ENCODE results near the gene CLCN2. TPM values are rescaled to one million over a fixed set of nuclear protein-coding genes. Genes with fewer than 3 reads are reported as not detected.

Gene CLCN2
- total RNA-seq, 4 donors from 2014 or later: 1.7 to 6.0 (median 4.0) TPM

- no peak overlapping the region for H3K4me3 ChIP-seq (ENCODE audit: low read depth, poor library complexity, severe bottlenecking)
- WGBS, 2 donors: 86 to 91% methylated on average over 13 of the region's 13 CpGs
- no peak for TF ChIP-seq CTCF (IDR thresholded peaks at IDR 0.05)
- no peak for TF ChIP-seq POLR2A (IDR thresholded peaks at IDR 0.05)
- DNase-seq (ENCODE audit: low spot score in 2 of 2): no peak
- intact Hi-C loops (cut with DNase I; ENCODE audit: low total_unique reads): loop anchor here (5.0 kb wide), 1 partner anchor 1583 kb away; no protein-coding TSS in a partner anchor
Measured at GRCh38 chr3:184325269-184325668, 36.1 kb downstream of the CLCN2 start.

DNA sequence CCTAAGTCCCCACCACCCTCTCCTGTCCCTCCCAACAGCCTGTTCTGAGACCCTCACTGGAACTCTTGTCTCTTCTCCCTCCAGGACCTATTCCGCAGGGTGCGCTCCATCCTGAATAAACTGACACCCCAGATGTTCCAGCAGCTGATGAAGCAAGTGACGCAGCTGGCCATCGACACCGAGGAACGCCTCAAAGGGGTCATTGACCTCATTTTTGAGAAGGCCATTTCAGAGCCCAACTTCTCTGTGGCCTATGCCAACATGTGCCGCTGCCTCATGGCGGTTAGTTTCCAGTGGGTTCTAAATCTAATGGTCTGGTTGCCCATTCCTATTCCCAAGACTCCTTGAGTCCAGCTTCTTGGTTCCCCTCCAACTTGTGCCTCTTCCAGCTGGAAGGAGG, 37.7 kb downstream of the CLCN2 start:
- 86 to 92% methylated on average over 8 of the region's 8 CpGs for WGBS, 2 donors
- intact Hi-C loops (cut with DNase I; ENCODE audit: low total_unique reads): no loop called here
- no peak overlapping the region for H3K4me3 ChIP-seq (ENCODE audit: low read depth, poor library complexity, severe bottlenecking)
- no peak for DNase-seq (ENCODE audit: low spot score in 2 of 2)
- no peak for TF ChIP-seq POLR2A (IDR thresholded peaks at IDR 0.05)
- TF ChIP-seq CTCF (IDR thresholded peaks at IDR 0.05): no peak

GRCh38 chr3:184322731-184323487, 38.5 kb downstream of the CLCN2 start:
- no peak for TF ChIP-seq POLR2A (IDR thresholded peaks at IDR 0.05)
- no peak for TF ChIP-seq CTCF (IDR thresholded peaks at IDR 0.05)
- WGBS, 2 donors: 82% methylated on average over 20 of the region's 20 CpGs
- H3K4me3 ChIP-seq (ENCODE audit: low read depth, poor library complexity, severe bottlenecking): no peak overlapping the region
- peak in 1 of 2 donors; percentile 48 for DNase-seq (ENCODE audit: low spot score in 2 of 2)
- intact Hi-C loops (cut with DNase I; ENCODE audit: low total_unique reads): no loop called here

DNA sequence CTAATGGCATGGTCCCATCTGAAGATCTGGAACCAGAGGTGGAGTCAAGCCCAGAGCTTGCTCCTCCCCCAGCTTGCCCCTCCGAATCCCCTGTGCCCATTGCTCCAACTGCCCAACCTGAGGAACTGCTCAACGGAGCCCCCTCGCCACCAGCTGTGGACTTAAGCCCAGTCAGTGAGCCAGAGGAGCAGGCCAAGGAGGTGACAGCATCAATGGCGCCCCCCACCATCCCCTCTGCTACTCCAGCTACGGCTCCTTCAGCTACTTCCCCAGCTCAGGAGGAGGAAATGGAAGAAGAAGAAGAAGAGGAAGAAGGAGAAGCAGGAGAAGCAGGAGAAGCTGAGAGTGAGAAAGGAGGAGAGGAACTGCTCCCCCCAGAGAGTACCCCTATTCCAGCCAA, 39.7 kb downstream of the CLCN2 start:
- no peak for DNase-seq (ENCODE audit: low spot score in 2 of 2)
- TF ChIP-seq POLR2A (IDR thresholded peaks at IDR 0.05): no peak
- TF ChIP-seq CTCF (IDR thresholded peaks at IDR 0.05): no peak
- intact Hi-C loops (cut with DNase I; ENCODE audit: low total_unique reads): no loop called here
- 77 to 84% methylated on average over 5 of the region's 5 CpGs for WGBS, 2 donors
- H3K4me3 ChIP-seq (ENCODE audit: low read depth, poor library complexity, severe bottlenecking): no peak overlapping the region

DNA sequence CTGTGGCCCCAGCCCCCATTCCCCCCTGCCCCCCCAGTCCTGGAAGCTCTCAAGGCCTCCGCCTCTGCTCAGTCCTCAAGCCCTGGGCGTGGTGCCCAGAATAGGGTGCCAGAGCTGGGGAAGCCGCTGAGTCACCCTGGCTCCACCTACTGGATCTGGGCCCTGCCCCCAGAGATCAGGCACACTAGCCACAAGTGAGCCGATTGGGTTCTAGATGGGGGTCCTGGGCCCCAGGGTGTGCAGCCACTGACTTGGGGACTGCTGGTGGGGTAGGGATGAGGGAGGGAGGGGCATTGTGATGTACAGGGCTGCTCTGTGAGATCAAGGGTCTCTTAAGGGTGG, 41.3 kb downstream of the CLCN2 start:
- peak; percentile 96 to 99 for DNase-seq (ENCODE audit: low spot score in 2 of 2)
- intact Hi-C loops (cut with DNase I; ENCODE audit: low total_unique reads): no loop called here
- 0% methylated on average over 1 to 3 of the region's 4 CpGs for whole genome bisulfite sequencing, 2 donors
- H3K4me3 ChIP-seq (ENCODE audit: low read depth, poor library complexity, severe bottlenecking): no peak overlapping the region
- TF ChIP-seq POLR2A (IDR thresholded peaks at IDR 0.05) (no peak), CTCF (IDR thresholded peaks at IDR 0.05) (no peak)

- WGBS, 2 donors: 58 to 63% methylated on average over 5 of the region's 5 CpGs
- no peak overlapping the region for H3K4me3 ChIP-seq (ENCODE audit: low read depth, poor library complexity, severe bottlenecking)
- no peak for TF ChIP-seq POLR2A (IDR thresholded peaks at IDR 0.05)
- TF ChIP-seq CTCF (IDR thresholded peaks at IDR 0.05): no peak
- intact Hi-C loops (cut with DNase I; ENCODE audit: low total_unique reads): no loop called here
- no peak for DNase-seq (ENCODE audit: low spot score in 2 of 2)
Measured at GRCh38 chr3:184317201-184317600, 44.2 kb downstream of the CLCN2 start.
